GM10266 (cell line): Measurements from ENCODE around the gene SERPINA5.

ENCODE experiments used
- DNase-seq: peaks from one replicate; pipeline ENCODE4 v3.0.0; 2012; ENCODE audit errors: extremely low spot score
- TF ChIP-seq, protein P1 (sequence below): IDR thresholded peaks from 2 replicates; pipeline ENCODE4 v1.5.1; 2012; ENCODE audit warnings: mild to moderate bottlenecking, low read depth; ENCODE audit not compliant: control insufficient read depth, insufficient read depth; ENCODE audit errors: missing control alignments

Gene SERPINA5

DNA sequence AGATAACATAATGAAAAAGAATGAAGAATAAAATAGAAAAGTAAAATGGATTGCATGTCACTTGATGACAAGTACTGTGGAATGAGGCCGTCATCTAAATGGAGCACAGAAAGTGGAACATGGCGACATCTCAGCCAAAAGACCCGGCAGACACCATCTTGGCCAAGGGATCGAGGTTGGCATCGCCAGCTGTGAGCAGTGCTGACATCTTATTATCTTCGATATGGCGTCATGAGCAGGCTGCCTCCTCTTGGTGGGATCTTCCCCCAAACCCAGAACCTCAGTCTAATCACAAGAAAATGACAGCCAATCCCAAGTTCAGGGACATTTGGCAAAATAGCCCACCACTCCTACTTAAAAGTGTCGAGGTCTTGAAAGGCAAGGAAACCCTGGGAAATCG is 15.1 kb downstream of the SERPINA5 start:
- DNase-seq = no peak
- TF ChIP-seq, protein P1, sequence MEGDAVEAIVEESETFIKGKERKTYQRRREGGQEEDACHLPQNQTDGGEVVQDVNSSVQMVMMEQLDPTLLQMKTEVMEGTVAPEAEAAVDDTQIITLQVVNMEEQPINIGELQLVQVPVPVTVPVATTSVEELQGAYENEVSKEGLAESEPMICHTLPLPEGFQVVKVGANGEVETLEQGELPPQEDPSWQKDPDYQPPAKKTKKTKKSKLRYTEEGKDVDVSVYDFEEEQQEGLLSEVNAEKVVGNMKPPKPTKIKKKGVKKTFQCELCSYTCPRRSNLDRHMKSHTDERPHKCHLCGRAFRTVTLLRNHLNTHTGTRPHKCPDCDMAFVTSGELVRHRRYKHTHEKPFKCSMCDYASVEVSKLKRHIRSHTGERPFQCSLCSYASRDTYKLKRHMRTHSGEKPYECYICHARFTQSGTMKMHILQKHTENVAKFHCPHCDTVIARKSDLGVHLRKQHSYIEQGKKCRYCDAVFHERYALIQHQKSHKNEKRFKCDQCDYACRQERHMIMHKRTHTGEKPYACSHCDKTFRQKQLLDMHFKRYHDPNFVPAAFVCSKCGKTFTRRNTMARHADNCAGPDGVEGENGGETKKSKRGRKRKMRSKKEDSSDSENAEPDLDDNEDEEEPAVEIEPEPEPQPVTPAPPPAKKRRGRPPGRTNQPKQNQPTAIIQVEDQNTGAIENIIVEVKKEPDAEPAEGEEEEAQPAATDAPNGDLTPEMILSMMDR = no peak

DNA sequence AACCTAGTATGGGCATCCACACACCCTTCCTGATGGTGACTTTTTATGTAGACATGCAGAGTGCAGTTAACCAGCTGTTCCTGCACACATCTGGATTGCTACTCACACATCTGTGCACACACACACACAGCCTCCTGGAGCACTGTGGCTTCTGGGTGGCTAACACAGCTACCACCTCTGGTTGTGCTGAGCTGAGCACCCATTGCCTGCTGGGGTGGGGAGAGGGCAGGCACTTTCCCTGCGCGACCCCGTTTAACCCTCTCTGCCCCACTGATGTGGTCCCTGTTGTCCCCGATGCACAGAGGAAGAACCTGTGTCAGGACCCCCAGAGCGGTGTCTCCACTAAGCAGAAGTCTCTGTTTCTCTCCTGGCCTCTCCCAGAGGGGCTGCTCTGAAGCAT is 16.6 kb downstream of the SERPINA5 start:
- TF ChIP-seq, protein P1 = no peak

DNA sequence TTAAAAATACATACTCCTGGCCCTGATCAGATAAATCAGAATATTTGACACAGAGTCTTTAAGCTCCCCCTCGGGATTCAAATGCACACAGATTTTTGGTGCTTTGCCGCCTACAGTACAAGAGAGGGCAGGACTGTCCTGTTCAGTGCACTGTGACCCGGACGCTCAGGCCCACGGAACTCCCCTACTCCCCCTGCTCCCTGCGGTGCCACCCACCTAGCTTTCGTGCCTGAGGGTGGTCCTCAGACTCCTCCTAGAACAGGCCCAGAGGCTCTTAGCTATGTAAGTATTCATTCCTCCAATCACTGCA is 17.2 kb downstream of the SERPINA5 start:
- DNase-seq = no peak
- TF ChIP-seq, protein P1 = no peak

More for the DNA sequence above, 16.6 kb downstream of the SERPINA5 start:
- no peak for DNase-seq

DNA sequence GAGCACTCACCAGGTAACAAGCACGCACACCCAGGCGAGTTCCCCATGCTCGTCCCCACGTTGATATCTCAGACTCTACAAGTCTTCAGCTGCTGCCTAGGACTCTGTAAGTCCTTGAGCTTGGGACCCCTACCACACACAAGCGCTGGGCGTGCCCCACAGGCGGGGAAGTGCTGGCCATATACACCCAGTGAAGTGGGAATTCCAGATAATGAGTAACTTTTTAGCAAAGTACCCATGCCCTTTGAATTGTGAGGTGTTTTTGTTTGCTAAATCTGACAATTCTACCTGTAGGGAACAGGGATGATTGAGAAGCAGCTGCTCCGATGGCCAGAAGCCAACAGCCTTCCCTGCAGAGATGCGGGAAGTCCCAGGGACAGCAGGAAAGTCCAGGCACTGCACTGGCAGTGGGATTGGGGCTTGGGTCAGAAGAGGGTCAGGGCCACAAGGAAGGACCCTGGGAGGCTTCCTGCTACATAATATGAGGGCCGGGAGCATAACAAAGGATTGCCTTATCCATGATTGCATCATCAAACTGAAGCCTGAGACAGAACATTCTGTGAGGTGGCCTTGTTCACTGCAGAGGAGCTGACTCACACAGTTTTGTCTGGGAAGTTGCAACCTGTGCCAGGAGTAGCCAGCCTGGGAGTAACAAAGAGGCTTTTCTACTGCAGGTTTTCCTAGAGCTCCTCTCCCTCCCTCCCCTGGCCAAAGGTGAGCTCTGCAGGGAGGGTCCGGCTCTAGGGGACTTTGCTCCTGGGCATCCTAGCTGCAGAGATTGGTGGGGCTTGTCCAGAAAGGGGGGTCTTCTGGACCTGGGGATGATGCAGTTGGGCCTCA is 17.8 kb downstream of the SERPINA5 start:
- TF ChIP-seq, protein P1 = no peak
- no peak for DNase-seq

DNA sequence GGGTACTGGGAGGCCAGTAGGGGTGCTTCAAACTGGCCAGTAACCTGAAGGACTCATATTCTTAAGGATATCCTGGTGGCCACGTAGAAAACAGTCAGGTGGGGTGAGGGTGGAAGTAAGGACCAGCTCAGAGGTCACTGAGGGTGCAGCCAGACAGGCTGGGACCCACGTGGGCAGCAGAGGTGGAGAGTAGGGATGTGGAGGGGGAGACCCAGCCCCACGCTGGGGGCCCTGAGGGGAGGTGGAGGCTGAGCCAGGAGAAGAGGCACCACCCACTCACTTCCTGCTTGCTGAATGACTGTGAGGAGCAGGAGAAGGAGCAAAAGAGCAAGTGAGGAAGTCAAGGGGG is 18.4 kb downstream of the SERPINA5 start:
- no peak for DNase-seq
- TF ChIP-seq, protein P1 = no peak

DNA sequence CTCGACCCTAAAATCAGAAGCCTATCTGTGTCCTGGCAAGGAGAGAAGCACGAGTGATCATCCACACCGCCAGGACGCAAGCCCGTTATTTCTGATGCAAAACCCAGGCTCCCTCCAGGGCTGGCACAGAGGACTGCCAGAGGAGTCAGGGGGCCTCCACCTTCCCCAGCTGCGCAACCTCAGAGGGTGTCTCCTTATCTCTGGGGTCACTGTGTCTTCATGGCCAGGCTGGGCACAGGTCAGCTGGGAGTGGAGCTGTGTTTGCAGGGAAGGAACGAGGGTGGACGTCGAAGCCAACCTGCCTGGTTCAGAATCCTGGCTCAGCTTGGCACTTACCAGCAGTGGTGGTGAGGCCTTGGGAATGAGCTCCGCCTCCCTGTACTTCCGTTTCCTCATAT is 18.9 kb downstream of the SERPINA5 start:
- TF ChIP-seq, protein P1 = no peak
- no peak for DNase-seq

DNA sequence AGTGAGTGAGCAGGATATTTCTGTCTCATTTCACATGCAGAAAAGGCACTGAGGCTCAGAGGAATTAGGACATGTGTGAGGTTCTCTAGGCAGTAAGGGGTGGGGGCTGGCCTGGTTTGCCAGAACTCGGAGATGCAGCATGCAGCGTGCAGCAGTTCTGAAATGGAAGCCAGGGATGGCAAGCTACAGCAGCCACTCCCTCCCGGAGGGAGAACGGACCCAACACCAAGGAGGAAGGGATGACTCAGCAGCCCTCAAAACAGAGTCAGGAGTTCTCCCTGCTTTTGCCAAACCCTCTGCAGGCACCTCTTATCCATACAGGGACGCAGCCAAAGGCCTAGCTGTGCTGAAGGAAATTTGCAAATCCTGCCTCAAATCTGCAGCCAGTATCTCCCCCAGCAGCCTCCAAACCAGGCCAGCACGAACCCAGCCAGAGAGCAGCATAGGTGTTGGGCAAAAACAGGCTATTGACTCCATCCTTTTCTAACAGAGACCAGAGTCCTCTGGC is 20.7 kb downstream of the SERPINA5 start:
- TF ChIP-seq, protein P1 = no peak
- DNase-seq = no peak
